ENCODE results near the gene IGFL2. TPM values are rescaled to one million over a fixed set of nuclear protein-coding genes. Genes with fewer than 3 reads are reported as not detected.

IGFL2 gene
- total and polyA plus RNA-seq, 2 of the 4 experiments (the other 2 are of a cell fraction) = not detected

DNA sequence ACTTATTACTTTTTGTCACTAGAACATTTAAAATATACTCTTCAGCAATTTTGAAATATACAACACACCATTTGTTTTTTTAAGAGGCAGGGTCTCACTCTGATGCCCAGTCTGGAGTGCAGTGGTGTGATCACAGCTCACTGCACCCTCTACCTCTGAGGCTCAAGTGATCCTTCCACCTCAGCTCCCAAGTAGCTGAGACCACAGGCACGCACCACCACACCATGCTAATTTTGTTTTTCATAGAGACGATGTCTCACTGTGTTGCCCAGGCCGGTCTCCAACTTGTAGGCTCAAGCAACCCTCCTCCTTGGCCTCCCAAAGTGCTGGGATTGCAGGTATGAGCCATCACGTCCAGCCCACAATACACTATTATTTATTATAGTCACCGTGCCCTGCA lies 2.6 kb downstream of the IGFL2 start:
- in situ Hi-C loops (cut with MboI; ENCODE audit: low sequenced_read_pairs) = no loop called here
- no peak overlapping the region for H3K27ac ChIP-seq (ENCODE audit: insufficient read depth, low read length)
- H2BK120ac ChIP-seq (ENCODE audit: low read depth, low read length) = no peak overlapping the region
- H4K8ac ChIP-seq (ENCODE audit: low read depth in 2 of 2, low read length in 2 of 2) = no peak overlapping the region
- H3K36me3 ChIP-seq (ENCODE audit: control insufficient read depth, insufficient read depth, low read length) = no peaks in the 10 kb centered on the region
- no peak overlapping the region for H3K9ac ChIP-seq (ENCODE audit: low read depth, low read length)
- H3K4me2 ChIP-seq (ENCODE audit: low read depth, low read length) = no peak overlapping the region
- no peak overlapping the region for H3K14ac ChIP-seq (replicated peaks; ENCODE audit: low read depth, low read length)
- H3K56ac ChIP-seq (ENCODE audit: extremely low read depth, insufficient read depth, low read length) = no peak overlapping the region
- no peak overlapping the region for H2BK20ac ChIP-seq (ENCODE audit: low read depth, low read length)
- no peak overlapping the region for H3K4me3 ChIP-seq (ENCODE audit: insufficient read depth, low read depth, low read length)
- H2BK15ac ChIP-seq (ENCODE audit: low read depth, low read length) = no peak overlapping the region
- H2AFZ ChIP-seq (replicated peaks; ENCODE audit: low read length, poor library complexity) = no peak overlapping the region
- no peak overlapping the region for H2BK5ac ChIP-seq (ENCODE audit: low read depth, low read length, poor library complexity, severe bottlenecking)
- H3K9me3 ChIP-seq (ENCODE audit: control insufficient read depth, insufficient read depth, low read length) = no peaks in the 10 kb centered on the region
- H4K20me1 ChIP-seq (ENCODE audit: insufficient read depth, low read length) = no peaks in the 10 kb centered on the region
- no peaks in the 10 kb centered on the region for H3K4me1 ChIP-seq (ENCODE audit: control insufficient read depth, insufficient read depth, low read length)
- dilution Hi-C loops (cut with HindIII; ENCODE audit: low sequenced_read_pairs, unreplicated experiment) = no loop called here
- DNase-seq (no peak), ATAC-seq (ENCODE audit: low read depth) (no peak)
- no peak overlapping the region for H4K5ac ChIP-seq (ENCODE audit: low read depth, low read length)
- no peaks in the 10 kb centered on the region for H3K79me1 ChIP-seq (ENCODE audit: low read depth in 1 of 2, low read length in 2 of 2)
- H3K27me3 ChIP-seq (ENCODE audit: control insufficient read depth, insufficient read depth, low read length) = peaks cover 51% of the 10 kb centered on the region
- no peak overlapping the region for H3K4ac ChIP-seq (ENCODE audit: low read depth, low read length)
- H3K18ac ChIP-seq (ENCODE audit: low read depth, low read length) = no peak overlapping the region
- ChIA-PET CTCF (no interaction called here), POLR2A (ENCODE audit: unreplicated experiment) (no interaction called here)
- BruUV-seq (replicated peaks) = no TSS peak
- intact Hi-C loops (cut with micrococcal nuclease) = no loop called here
- WGBS, 2 experiments (ENCODE audit: extremely low coverage in 2 of 2, insufficient read length in 1 of 2) = 74% methylated on average over 5 of the region's 5 CpGs; no CpG with 5 or more reads in 1 of the 2 experiments
- H3K9me1 ChIP-seq (ENCODE audit: insufficient read depth, low read length) = no peaks in the 10 kb centered on the region
- H2AK9ac ChIP-seq (replicated peaks; ENCODE audit: low read depth, low read length, poor library complexity) = no peak overlapping the region
- TF ChIP-seq BHLHE40 (IDR thresholded peaks at IDR 0.05; ENCODE audit: low read depth, low read length) (no peak), RFX5 (IDR thresholded peaks at IDR 0.05; ENCODE audit: low read depth, low read length) (no peak), MAFK (IDR thresholded peaks at IDR 0.05; ENCODE audit: low read depth, low read length) (no peak), FOS (IDR thresholded peaks at IDR 0.05; ENCODE audit: low read depth, low read length) (no peak), MAZ (IDR thresholded peaks at IDR 0.05; ENCODE audit: borderline replicate concordance, low read depth, low read length) (no peak), SMC3 (IDR thresholded peaks at IDR 0.05; ENCODE audit: low read depth, low read length) (no peak), RAD21 (IDR thresholded peaks at IDR 0.05; ENCODE audit: low read length) (no peak), CHD1 (IDR thresholded peaks at IDR 0.05; ENCODE audit: low read depth, low read length) (no peak), POLR2A (IDR thresholded peaks at IDR 0.05; ENCODE audit: low read depth, low read length) (no peak)
- TF ChIP-seq, protein P1, sequence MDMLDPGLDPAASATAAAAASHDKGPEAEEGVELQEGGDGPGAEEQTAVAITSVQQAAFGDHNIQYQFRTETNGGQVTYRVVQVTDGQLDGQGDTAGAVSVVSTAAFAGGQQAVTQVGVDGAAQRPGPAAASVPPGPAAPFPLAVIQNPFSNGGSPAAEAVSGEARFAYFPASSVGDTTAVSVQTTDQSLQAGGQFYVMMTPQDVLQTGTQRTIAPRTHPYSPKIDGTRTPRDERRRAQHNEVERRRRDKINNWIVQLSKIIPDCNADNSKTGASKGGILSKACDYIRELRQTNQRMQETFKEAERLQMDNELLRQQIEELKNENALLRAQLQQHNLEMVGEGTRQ (IDR thresholded peaks at IDR 0.05; ENCODE audit: low read depth, low read length) = no peak
- TF ChIP-seq, protein P2, sequence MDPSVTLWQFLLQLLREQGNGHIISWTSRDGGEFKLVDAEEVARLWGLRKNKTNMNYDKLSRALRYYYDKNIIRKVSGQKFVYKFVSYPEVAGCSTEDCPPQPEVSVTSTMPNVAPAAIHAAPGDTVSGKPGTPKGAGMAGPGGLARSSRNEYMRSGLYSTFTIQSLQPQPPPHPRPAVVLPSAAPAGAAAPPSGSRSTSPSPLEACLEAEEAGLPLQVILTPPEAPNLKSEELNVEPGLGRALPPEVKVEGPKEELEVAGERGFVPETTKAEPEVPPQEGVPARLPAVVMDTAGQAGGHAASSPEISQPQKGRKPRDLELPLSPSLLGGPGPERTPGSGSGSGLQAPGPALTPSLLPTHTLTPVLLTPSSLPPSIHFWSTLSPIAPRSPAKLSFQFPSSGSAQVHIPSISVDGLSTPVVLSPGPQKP (IDR thresholded peaks at IDR 0.05; ENCODE audit: borderline replicate concordance, low read depth, low read length) = no peak
- TF ChIP-seq, protein P3, sequence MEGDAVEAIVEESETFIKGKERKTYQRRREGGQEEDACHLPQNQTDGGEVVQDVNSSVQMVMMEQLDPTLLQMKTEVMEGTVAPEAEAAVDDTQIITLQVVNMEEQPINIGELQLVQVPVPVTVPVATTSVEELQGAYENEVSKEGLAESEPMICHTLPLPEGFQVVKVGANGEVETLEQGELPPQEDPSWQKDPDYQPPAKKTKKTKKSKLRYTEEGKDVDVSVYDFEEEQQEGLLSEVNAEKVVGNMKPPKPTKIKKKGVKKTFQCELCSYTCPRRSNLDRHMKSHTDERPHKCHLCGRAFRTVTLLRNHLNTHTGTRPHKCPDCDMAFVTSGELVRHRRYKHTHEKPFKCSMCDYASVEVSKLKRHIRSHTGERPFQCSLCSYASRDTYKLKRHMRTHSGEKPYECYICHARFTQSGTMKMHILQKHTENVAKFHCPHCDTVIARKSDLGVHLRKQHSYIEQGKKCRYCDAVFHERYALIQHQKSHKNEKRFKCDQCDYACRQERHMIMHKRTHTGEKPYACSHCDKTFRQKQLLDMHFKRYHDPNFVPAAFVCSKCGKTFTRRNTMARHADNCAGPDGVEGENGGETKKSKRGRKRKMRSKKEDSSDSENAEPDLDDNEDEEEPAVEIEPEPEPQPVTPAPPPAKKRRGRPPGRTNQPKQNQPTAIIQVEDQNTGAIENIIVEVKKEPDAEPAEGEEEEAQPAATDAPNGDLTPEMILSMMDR (conservative IDR thresholded peaks at IDR 0.05; ENCODE audit: low read depth, low read length) = no peak
- no peak overlapping the region for H3K23ac ChIP-seq (ENCODE audit: low read depth, low read length)
- H2AK5ac ChIP-seq (ENCODE audit: low read depth, low read length) = no peak overlapping the region
- H4K91ac ChIP-seq (ENCODE audit: insufficient read depth, low read depth, low read length) = no peak overlapping the region

Measured in IMR-90 (cell line).